Islet of Langerhans (tissue), 1 donor: ENCODE data around the gene RBM12.

Experiments used
- FAIRE-seq: peaks from one replicate; lab custom pipeline; 2011; peaks lifted over from hg19 to GRCh38; lab: Jason Lieb, UNC

Gene RBM12

DNA sequence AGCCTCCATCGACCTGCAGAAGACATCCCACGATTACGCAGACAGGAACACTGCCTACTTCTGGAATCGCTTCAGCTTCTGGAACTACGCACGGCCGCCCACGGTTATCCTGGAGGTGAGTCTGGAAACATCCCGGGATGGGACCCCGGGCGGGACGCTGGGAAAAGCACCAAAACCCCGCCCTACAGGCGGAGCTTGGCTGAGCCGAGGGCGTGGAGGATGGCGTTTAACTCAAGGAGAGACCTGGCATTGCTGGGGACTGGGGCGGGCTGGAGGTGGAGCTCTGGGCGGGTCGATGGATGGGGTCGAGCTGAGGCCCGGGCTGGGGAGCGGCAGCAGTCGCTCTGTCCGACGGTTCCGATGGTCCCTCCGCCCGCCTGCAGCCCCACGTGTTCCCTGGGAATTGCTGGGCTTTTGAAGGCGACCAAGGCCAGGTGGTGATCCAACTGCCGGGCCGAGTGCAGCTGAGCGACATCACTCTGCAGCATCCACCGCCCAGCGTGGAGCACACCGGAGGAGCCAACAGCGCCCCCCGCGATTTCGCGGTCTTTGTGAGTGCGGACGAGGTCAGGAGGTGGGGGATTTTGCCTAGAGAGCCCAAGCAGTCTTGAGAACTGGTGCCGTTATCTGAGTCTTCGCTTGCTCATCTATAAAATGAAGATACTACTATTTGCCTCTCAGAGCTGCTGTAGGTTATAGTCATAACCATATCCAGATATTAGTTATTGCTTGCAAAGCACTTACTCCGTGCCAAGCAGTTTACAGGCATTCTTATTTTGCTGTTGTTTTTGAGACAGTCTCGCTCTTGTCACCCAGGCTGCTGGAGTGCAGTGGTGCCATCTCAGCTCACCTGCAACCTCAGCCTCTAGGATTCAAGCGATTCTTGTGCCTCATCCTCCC is 45.3 kb downstream of the RBM12 start:
- no peak for FAIRE-seq

DNA sequence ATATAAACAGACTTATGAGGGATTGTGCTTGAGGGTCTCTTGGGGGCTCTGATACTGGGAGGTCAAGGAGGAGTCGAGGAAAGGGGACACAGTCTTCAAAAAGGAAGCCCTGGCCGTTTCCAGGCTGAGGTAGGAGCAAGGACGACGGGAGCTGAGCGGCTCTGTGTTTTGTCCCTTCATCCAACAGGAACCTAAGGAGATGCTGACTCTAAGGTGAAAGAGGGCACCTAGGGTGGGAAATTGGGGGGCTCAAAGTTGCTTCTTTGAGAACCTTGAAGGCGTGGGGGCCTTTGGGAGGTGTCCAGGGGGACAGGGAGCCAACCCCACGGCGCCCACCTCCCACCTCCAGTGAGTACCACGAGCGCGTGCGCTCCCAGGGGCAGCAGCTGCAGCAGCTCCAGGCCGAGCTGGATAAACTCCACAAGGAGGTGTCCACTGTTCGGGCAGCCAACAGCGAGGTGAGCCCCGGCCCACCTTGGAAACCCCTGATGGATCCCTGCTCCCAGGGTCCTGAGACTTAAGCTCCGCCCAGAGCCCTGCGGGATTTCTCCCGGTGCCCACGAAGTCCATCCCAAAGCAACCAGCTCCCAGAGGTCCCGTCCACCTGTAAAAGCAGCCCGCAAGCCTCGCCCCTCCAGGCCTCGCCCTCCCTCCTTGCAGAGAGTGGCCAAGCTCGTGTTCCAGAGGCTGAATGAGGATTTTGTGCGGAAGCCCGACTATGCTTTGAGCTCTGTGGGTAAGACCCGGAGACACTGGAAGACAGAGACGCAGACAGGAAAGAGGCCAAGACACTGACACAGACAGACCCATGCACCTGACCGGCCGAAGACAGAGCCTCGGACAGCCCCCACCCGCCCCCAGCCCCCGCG is 46.2 kb downstream of the RBM12 start:
- no peak for FAIRE-seq

DNA sequence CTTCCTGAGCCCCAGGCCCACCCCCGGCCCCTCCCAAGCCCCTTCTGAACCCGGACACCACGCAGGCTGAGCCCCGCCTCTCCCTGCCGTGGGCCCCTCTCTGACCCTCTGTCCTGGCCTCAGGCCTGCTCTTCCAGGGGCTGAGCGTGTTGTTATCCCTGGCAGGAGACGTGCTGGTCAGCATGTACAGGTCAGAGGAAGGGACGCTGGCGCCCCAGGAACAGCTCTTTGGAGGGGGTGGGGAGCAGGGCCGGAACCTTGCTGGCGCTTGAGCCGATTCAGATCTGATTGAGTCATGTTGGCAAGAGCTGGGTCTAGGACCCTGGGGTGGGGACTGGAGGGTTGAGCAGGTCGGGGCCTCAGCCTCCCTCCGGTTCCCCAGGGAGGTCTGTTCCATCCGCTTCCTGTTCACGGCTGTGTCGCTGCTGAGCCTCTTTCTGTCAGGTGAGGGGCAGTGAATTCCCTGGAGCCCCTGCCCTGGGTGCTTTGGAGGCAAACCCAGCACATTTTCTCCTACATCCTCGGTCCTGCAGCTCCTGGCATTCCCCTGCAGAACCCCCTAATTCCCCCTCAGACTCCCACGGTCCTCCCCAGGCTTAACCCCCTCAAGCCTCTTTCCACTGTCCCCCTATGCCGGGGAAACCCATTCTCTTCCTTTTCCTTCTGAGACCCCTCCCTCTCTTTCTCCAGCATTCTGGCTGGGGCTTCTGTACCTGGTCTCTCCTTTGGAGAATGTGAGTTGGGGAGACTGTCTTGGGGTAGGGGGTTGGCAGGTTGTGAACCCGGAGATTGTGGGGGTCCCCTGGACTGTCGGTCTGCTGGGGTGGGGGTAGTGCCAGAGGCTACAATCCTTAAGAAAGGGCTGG is 47.1 kb downstream of the RBM12 start:
- FAIRE-seq, result no peak

DNA sequence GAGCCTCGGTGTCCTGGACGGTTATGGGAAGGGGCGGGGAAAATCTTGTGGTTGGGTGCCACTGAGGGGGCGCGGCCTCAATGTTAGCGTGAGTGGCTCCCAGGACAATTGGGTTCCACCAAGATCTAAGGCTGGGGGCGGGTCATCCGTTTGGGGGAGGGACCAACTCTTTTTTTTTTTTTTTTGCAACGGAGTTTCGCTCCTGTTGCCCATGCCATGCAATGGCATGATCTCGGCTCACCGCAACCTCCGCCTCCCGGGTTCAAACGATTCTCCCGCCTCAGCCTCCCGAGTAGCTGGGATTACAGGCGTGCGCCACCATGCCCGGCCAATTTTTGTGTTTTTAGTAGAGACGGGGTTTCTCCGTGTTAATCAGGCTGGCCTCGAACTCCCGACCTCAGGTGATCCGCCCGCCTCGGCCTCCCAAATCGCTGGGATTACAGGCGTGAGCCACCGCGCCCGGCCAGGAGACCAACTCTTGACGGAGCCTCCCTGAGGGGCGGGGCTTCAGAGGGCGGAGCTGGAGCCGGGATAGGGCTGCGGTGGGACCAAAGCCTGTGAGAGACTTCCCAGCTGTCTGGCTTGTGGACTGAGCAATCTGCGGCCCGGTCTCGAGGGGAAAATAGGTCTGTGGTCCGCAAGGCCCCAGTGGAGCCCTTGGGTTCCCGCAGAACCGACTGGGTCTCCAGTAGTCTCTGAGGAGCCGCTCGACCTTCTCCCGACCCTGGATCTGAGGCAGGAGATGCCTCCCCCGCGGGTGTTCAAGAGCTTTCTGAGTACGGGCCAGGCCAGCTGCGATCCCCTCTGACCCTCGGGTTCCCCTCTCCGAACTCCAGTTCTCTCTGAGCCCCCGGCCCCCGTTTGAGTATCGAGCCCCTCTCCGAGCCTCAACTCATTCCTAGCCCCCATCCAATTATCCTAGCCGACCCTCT is 48.0 kb downstream of the RBM12 start:
- no peak for FAIRE-seq

DNA sequence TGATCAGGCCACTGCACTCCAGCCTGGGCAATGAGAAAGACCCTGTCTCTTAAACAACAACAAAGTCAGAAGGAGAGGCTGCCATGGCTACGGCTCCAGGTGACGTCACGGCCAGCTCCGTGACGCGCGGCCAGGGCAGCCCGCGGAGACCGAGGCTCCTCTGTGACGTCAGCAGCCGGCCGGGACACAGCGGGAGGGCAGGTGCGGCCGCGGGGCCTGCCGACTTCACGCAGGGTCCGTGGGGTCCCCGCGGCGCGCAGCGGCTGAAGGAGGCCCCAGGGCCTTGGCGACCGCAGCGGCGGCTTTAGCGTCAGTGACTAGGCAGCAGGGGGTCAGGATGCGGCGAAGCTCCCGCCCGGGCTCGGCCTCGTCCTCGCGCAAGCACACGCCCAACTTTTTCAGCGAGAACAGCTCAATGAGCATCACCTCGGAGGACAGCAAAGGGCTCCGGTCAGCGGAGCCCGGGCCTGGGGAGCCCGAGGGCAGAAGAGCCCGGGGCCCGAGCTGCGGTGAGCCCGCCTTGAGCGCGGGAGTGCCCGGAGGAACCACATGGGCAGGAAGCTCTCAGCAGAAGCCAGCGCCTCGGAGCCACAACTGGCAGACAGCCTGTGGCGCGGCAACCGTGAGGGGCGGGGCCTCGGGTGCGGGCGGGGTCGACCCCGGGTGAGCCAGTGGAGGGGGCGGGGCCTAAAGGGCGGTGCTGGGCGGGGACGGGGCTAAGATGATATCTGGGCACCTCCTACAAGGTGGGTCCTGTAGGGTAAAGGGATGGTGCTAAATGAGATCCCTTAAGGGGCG is 48.8 kb downstream of the RBM12 start, which contains the start of gene SPAG4:
SPAG4 (plus strand) TSS at position 163 of the 798 bp plus-strand sequence; CDS start at position 338, 175 bp downstream.
- FAIRE-seq, result no peak

DNA sequence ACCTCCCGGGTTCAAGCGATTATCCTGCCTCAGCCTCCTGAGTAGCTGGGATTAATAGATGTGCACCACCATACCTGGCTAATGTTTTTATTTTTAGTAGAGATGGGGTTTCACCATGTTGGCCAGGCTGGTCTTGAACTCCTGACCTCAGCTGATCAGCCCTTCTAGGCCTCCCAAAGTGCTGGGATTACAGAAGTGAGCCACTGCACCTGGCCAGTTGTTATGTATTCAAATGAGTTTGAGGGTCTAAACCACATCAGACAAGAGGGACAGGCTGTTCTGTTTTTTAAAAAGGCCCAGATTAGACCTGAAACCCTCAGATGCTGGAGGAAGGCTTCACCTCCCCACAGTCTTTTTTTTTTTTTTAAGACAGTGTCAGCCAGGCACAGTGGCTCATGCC is 53.2 kb downstream of the RBM12 start:
- no peak for FAIRE-seq

DNA sequence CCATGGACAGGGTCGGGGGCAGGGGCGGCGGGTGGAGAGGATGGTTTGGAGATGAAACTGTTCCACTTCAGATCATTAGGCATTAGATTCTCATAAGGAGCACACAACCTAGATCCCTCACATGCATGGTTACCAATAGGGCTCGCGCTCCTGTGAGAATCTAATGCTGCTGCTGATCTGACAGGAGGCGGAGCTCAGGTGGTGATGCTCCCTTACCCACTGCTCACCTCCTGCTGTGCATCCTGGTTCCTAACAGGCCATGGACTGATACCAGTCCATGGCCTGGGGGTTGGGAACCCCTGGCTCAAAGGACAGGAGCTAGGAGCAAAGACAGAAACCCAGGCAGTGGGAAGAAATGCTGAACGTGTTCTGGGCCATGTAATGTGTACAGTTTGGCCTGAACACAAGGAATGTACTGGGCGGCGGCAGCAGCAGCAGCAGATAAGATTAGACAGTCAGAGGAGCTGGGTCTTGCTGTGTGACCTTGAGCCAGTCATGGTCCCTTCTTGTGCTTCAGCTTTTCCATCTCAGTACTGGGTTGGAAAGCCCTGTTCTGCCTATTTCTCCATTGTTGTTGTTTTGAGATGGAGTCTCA is 53.8 kb downstream of the RBM12 start:
- FAIRE-seq, result no peak

DNA sequence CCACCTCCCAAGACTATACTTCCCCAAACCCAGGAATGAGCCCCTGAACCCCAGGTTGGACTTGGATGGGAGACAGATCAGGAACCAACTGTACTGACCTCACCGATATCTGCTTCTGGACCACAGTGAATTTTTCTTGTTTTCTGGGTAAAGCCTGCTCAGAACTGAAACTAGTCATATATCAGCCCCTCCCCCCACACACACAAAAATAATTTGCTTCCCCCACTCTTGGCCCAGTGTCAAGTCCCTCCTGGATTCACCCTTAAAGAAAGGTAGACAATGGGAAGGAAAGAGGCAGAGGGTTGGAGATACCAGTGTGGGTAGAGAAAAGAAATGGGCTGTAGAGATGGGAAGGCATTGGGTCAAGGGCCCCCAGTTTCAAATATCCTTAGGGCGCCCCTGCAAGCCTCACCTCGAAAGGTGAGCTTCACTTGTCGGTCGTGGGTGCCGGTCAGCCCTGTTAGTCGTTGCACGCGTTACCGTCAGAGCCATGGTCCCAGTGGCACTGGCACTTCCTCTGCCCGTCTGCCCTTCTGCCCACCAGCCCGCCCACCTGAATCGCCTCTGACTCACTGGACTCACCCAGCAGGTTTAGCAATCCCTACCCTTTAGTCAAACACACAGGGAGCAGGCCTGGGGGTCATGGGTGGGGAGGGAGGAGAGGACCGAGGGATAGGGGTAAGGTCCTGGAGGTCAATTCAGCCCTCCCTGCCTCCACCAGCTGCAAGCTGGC is 57.5 kb downstream of the RBM12 start:
- FAIRE-seq, result no peak

DNA sequence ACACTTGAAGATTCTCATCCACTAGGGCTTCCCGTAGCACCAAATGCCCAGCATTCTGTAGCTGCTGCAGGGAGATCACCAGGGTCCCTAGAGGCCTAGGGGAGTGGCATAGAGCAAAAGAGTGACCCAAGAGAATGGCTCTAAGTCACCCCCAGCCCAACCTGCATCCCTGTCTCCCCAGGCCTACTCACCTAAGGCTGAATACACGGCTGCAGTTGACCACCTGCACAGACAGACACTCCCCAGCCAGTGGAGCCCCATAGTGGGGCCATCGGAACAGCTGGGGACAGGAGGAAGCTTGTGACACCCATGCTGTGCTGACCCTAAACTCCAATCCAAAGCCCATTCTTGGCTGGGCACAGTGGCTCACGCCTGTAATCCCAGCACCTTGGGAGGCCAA is 58.6 kb downstream of the RBM12 start:
- FAIRE-seq, result no peak

DNA sequence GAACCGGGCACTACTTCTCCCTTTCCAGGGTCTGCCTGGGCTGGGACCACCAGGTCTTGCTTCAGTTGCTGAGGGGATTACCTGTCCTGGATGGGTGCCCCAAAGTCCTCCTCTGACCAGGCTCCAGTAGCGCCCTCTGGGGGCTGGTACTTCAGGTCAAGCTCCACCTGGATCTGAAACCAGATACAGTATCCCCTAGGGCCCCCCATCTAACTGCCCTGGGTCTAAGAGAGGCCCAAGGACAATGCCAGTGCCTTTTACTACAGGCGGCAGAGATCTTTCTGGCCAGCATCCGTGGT is 60.3 kb downstream of the RBM12 start:
- no peak for FAIRE-seq

DNA sequence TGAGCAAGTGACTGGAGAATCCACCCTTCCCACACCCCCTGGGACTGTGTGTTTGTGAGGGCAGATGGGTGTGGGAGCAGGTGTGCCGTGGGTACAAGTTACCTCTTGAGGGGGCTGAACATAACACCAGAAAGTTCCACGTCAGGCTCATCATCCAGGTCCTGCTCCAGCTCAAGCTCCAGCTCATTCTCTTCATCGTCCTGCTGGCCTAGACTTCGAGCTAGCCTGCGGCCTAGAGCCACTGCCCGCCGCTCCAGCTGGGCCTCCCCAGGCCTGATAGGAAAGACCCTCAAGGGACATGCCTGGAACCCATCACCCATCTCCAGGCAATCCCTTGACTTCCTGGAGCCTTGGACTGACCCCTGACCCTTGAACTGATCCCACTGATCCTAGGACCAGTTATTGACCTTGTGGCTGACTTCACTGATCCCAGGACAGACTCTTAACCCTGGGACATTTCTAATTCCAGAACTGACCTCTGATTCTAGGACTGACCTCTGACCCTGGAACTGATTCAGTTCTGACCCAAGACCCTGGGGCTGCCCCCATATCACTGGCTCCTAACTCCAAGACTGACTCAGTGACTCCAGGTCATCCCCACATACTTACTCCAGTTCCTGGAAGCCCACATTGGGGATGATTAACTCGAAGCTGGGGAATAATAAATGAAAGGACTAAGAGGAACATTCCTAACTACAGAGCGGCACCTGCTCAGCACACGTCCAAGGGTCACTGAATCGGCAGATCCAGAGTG is 60.8 kb downstream of the RBM12 start:
- FAIRE-seq, result no peak

DNA sequence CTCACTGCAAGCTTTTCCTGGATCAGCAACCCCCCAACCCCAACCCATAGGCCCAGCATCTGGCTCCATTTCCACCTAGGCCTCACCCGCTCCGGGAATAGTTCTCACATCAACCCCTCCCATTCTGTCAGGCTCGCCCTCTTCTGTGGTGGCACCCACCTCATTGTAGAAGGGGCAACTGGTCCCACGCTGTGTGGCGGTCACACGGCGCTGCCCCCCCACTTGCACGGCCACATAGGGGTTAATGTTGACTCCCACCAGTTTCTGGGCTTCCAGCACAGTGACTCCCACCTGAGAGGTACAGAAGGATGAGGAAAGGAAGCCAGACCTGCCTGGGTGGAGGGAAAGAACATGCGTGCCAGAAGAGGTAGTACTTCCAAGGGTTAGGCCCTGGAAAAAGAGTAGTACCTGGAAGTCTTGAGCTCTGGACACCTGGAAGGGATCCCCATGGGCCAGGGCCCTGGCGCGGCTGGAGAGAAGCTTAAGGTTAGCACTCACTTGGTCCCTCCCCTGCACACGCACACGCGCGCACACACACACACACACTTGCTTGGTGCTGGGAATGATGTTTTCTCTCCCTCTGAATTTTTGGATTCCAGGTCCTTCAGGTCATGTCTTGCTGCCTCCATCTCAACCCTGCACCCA is 61.7 kb downstream of the RBM12 start:
- no peak for FAIRE-seq

DNA sequence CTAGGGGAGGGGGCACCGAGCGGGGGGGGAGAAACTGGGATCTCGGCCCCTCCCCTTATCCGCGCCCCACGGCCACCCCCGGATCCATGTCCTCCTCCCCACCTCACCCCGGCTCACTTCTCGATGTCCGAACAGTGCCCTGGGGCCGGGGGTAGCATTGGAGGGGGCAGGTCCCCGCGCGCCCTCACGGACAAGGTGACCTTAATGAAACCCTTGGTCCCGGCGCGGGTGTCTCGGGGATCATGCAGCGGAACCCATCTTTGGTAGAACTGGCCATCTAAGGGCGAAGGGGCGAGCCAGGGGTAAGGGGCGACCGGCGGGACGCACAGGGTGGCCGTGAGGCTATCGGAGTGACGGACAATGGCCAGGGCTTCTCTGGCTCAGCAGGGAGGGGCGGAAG is 62.7 kb downstream of the RBM12 start:
- no peak for FAIRE-seq

DNA sequence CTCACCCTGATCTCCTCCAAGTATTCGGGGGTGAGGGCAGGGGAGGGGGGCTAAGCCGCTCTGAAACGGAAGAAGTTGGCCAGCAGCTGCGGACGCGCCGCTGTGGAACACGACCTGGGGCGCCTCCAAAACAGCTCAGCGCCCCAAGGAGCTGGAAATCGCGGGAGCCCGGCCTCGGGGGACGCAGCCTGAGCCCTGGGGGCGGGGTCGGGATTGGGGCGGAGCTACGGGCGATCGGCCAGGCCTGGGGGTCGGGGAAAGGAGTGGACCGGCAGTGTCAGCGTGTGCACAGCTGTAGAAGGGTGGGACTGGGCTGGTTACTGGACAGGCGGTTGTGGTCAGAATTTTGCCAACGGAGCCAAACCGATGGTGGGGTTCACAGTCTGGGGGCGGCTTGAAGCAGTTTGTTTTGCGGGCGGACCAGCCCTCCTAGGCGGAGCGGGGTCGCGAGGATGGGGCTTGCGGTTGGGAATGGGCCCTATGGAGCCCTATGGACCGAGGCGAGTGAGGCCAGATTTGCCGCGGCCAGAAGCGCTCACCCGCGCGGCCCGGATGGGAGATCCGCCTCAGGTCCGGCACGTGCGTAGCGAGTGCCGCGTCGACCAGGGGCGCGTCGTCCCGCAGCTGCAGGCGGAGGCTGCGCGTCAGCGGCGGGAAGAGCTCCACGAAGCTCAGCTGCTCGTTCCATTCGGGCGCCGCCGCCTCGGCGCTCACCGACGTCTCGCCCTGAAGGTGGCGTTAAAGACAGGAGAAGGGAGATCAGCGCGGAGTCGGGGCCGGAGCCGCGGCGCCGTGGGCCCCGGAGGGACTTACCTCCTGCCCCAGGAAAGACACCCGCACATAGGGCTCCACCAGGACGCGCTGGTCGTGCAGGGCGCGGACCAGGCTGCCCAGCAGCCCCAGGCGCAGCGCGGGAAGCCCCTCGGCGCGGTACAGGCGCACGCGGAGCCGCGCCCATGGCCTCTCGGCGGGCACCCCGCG is 63.4 kb downstream of the RBM12 start:
- no peak for FAIRE-seq

DNA sequence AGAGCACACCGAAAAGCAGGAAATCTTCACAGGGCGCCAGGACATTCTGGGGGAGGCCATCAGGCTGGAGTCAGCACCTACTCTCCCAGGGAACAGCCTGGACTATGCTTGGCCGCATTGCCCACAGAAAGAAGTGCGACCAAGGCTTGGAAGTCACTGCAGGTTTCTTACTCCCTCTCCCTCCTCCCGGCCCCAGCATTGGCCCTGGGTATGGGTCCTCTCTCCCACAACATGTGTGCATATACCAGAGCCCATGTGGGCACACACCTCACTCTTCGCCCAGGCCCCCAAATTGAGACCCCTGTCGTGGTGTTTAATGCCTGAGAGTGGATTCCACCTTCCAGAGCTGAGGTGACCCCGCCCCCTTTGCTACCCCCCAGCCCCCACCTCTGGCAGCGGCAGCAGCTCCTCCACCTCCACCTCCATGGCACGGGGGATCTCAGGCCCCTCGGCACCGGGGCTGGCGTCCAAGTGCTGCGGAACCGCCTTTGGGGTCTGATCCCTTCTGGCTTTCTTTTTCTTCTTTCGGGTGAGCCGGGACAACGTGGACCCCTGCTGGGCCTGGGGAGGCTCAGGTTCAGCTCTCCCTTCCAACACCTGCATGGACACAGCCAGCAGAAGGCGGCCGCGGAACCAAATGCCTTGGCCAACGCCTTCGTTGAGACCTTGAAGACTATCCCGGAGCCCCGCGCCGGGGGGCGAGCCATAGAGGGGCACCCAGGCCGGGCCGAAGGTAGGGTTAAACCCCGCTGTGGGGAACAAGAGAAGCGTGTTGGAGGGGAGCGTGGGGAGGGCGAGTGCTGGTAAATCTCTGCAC is 64.3 kb downstream of the RBM12 start:
- FAIRE-seq, result no peak

DNA sequence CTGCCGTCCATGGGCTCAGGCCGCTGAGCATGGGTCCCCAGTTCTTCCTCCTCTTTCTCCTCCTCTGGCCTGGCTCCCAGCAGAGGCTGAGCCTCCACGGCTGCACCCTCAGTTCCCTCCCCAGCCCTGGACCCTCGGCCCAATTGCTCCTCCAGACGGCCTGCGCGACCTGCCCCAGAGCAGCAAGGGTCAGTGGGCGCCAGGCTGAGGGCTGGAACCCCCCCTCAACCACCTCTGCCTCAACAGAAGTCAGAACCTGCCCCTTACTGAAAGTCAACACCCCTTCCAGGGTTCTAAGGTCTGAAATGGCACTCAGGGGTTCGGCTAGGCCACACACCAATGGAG is 65.0 kb downstream of the RBM12 start:
- no peak for FAIRE-seq
